Measurements from ENCODE around the gene CXCL1.
"Not testable (repeated sequence)": the region's sequence is repeated elsewhere in the genome, so short reads cannot be mapped to it uniquely, and the experiment has no call there.

CXCL1 gene

DNA sequence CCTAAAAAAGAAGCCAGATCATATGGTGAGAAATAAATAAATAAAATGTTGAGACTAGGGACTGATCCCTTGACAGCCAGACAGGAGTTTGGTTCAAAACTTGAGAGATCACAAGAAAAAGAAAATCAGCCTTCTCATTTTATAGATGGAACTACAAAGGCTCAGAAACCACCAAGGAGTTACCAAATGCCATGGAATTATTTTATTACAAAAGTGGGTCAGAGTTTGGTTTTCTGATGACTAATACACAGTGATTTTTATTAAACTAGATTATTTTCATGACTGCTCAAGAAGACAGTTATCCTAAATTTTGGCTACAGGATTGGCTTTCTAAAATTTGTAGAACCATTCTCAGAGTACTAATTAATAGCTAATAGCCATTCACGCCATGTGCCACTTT, 6.2 kb downstream of the CXCL1 start:
- DNase-seq (ENCODE audit: low spot score): no peak

DNA sequence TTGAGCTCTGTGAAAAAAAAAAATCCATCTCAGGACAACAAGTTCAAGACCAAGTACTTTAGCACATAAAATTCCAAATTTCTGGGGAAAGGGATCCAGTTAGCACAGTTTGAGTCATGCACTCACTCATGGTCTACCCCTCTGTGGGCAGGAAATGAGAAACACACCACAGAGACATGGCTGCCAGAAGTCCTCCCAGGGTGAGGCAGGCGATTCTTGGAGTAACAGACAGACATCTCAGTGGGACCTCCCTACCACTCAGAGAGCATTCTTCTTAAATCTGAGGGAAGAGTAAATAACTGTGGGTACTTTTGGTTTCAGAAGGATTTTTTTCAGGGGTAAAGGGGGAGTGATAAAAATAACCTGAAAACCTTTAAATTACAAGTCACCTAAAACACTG, 14.1 kb downstream of the CXCL1 start:
- peak; percentile 62 for DNase-seq (ENCODE audit: low spot score)

DNA sequence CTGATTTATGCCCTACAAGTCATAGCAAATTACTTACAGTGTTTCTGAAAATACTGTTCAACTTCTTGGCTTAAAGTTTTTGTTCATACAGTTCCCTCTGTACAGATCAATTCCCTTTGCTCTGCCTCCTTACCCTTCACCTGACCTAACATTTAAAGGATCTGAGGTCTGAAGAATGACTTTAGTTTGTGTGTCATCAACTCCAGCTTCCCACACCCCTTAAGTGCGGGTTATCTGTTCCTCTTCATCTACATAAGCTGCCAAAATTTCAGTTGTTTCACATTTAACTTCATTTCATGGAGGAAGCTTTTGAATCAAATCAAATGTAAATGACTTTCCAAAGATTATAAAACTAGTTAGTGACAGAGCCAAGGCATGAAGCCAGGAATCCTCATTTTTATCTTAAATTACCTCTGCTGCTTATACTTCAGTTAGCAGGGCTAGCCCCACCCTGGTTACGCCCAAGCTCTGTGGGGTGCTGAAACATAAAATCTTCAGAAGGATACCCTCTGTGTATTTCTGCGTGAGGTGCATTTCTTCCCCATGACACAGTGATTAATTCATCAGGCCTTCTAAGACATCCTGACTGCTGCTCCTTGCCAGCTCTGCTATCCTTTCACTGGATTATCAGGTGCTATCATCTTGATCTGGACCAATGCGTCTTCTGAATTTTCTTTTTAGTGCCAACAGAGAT, 16.5 kb downstream of the CXCL1 start:
- DNase-seq (ENCODE audit: low spot score): no peak

GRCh38 chr4:73891326-73891725, 22.1 kb downstream of the CXCL1 start:
- no peak for DNase-seq (ENCODE audit: low spot score)

- peak; percentile 56 for DNase-seq (ENCODE audit: low spot score)
These were observed 22.7 kb downstream of the CXCL1 start for GRCh38 chr4:73891739-73892405.

DNA sequence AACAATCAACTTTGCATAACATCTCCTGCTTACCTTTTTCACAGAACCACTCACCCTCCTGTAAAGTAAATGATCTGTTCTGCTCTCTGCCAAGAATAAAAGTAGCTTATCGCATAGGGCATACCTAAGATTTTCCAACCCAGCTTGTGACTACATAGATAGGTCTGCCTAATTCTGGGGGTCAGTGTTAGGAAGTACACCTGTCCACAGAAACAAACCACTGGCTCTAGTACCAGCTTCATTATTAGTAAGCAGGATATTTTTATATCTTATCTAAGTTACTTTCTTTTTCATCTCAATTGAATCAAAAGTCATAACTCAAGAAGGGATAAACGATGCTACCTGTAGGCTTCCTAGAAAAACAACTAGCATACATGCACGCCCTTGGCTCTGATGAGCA, 23.8 kb downstream of the CXCL1 start:
- DNase-seq (ENCODE audit: low spot score): no peak

DNA sequence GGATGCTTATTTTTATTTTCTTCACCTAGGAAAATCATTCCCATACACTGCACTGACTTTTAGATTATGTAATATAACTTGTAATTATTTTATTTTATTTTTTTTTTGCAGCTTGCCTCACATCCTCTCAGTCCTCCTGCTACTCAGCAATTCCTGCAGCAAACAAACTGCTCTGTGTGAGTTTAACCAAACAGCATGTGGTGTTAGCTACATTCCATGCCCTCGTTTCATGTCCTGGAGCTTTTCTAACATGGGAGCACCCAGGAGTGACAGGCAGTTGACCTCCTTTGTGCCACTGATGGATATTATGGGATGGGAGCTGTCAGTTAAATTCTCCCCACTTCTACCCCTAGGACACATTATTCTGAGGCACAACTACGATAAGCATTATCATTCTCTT, 24.8 kb downstream of the CXCL1 start:
- no peak for DNase-seq (ENCODE audit: low spot score)

DNA sequence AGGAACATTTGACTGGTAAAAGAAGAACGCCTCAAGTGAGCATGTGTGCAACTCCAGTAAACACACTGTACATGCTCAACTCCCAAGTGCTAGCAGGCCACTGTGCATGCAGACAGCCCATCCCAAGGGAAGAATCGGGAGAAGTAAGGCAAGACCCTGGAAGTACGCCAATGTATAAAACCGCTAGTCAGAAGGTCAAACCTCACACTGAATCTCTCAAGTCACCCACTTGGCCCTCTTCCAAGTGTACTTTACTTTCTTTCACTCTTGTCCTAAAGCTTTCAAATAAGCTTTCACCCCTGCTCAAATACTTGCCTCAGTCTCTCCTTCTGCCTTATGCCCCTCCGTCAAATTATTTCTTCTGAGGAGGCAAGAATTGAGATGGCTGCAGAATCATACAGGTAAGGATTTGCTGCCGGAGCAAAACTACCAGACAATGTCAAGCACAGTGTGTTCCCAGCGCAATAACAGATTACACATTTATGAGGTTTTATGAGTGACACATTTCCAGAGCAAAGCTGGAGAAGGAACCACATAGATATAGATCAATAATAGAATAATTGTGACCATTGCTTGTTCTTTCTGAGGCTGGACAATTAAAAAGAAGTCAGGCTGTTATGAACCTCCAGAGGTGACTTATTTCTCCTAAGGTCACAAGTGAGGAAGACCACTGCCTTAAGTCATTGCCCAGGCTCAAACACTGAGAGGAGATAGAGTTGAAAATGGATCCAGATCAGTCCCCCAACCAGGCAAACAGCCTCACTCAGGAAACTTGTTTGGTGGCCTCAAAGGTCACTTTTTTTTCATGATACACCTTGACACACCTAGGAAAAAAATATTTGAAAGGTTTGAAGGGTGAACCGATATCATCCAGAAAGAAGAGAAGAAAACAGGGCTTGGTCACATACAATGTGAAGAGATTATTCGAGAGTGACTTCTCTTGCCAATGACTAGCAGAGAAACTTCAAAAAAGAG, 26.3 kb downstream of the CXCL1 start:
- no peak for DNase-seq (ENCODE audit: low spot score)

GRCh38 chr4:73896416-73896815, 27.2 kb downstream of the CXCL1 start:
- DNase-seq (ENCODE audit: low spot score): no peak

DNA sequence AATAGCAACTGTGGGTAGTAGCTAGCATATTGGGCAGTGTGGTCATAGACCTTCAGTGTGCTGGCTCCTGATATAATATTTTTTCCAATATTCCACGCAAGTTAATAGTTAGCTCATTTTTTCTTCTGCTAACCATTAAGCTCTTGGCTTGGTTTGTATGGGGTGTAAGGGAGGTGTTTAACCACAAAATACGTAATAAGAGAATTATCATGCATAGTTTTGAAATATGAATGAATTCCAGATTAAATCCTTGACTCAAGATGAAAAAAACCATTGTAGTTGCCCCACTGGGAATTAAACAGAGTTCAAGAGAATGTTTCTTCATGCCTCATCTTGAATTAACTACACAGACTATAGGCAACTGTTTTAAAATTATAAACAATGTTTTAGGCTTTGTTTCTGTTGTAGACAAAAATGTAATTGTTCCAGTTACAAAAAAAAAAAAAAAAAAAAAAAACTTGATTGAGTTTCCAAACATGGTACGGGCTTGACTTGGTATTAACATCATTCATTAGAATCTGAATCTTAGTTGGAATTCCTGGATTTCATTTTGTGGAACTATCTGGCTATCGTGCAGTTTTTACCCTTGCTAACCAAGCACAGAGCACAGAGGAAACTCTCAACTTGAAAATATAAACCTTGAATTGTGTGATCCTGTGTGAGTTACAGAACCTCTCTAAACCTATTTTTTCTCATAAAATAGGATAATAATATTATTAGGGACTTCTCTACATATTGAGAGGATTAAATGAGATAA, 28.4 kb downstream of the CXCL1 start:
- DNase-seq (ENCODE audit: low spot score): peak; percentile 67

DNA sequence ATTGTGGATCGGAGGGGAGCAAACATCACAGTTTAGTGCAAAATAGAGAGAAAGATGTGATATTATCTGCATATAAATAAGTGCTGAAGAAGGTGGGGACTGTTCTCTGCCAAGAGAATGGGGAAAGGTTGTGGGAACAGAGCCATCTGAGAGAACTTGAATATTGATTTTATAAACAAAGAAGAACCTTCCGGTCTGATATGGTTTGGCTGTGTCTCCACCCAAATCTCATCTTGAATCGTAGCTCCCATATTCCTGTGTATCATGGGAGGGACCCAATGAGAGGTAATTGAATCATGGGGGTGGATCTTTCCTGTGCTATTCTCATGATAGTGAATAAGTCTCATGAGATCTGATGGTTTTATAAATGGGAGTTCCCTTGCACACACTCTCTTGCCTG, 30.1 kb downstream of the CXCL1 start:
- not testable (repeated sequence) for DNase-seq (ENCODE audit: low spot score)

DNA sequence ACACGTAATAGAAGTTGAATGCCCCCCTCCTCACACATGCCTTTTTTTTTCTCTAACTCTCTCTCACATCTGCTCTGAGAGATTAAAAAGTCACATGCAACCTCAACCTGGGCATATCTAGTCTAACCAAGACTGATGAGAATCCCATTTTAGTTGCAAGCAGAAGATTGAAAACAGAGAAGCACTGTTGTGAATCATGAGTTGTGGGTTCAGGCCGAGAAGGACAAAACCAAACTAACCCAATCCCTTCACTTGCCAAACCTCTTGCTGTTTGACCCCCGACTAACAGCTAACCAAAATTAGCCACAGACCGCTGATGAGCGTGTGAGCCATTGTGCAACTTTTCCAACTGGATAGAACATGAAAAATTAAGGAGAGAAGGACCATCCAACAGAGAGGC, 31.8 kb downstream of the CXCL1 start:
- DNase-seq (ENCODE audit: low spot score): peak; percentile 33

DNA sequence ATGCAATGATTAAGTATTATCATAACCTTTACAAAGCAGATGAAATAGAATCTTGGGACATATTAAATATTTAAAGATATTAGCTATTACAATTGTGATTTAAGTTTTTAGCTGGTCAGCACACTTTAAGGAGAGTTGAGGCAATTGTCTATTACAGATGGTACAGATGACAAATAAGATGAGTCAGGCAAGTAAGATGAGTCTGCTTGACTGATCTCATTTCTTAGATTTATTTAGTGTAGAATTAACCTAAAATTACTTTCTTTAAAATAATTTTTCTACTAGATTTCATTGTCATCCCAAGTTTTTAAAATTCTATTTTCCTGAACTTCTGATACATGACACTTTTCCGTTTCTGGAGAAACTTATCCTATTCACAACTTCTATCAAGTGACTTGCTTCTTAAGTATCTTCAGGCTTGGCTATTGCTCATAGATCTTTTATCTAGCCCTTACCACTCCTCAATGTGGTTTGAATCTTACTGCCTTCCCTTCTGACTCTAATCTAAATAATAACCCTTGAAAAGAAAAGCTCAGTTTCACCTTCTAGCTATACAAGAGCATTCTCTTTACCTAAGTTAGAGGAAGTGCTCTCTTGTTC, 32.9 kb downstream of the CXCL1 start:
- no peak for DNase-seq (ENCODE audit: low spot score)

DNA sequence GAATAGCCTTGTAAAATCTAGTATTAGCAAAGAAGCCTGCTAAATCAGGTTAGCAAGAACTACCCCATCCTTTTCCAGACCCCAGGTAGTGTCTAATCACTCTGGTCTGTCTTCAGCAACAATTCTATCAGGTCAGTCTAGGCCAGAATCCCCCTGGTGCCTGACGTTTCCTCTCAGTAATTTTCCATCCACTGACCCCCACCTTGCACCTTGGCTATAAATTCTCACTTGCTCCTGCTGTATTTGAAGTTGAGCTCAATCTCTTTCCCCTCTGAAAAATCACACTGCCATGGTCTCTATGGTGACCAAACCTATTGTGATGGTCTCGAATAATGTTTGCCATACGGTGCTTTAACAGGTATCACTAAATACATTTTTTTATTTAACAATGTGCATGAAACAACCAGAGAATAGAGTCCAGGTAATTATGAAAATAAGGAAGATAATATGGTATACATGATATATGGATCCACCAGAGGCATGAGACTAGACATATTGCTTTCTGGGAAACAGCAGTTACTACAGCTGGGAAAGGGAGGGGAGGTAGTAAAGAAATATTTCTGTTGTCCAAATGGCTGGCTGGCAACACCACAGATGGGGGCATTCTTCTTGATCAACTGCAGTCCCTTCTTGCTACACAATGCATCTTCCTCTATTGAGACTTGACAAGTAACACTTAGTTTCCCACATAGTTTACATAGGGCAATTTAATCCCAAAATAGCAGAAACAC, 33.8 kb downstream of the CXCL1 start:
- no peak for DNase-seq (ENCODE audit: low spot score)

GRCh38 chr4:73904491-73904890, 35.3 kb downstream of the CXCL1 start:
- peak; percentile 40 for DNase-seq (ENCODE audit: low spot score)

GRCh38 chr4:73908965-73909364, 39.8 kb downstream of the CXCL1 start:
- no peak for DNase-seq (ENCODE audit: low spot score)

- DNase-seq (ENCODE audit: low spot score): no peak
These were observed 42.6 kb downstream of the CXCL1 start for GRCh38 chr4:73911746-73912145.

- no peak for DNase-seq (ENCODE audit: low spot score)
These were observed 43.0 kb downstream of the CXCL1 start for GRCh38 chr4:73912191-73912590.

- no peak for DNase-seq (ENCODE audit: low spot score)
These were observed 44.9 kb downstream of the CXCL1 start for GRCh38 chr4:73914071-73914470.

DNA sequence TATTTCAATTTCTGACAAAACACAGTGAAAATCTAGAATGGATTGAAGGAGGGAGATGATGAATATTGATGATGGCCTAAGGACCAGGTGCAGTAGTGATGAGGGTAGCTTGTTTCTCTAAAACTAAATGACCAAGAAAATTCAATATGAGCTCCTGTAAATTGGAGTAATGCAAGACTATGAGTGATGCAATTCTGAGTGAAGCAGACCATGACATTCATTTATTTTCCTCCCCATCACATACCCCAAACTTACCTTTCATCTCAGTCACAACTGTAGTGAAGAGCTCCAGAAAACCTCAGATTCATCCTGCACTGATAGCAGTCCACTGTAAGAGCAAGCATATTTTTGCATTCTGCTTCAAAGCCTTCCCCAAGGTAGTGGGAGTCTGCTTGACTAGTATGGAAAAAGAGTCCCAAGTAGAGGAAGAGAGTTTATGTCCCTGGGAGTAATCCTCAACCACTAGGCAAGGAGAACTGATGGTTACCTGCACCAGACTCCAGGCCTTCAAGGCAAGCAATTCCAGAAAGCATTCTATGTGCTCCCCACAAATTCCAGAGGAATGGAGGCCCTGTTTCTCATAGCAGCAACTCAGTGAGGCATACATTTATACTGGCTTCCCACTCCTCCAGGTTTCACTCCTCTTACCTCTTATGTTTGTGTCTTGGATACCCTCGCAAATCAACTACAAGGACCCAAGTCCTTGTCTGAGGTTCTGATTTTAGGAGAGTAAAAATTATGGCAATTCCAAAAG, 47.2 kb downstream of the CXCL1 start:
- no peak for DNase-seq (ENCODE audit: low spot score)

Measured in AG08395 (cell line).